Amygdala (tissue), 56 donors: Measurements from ENCODE around the gene INTS6L.
"Not testable (repeated sequence)": the region's sequence is repeated elsewhere in the genome, so short reads cannot be mapped to it uniquely, and the experiment has no call there.

Experiments
- DNase-seq, 56 donors: peaks; one replicate each; lab custom pipeline; 2025; lab: John Stamatoyannopoulos, UW

The INTS6L gene

DNA sequence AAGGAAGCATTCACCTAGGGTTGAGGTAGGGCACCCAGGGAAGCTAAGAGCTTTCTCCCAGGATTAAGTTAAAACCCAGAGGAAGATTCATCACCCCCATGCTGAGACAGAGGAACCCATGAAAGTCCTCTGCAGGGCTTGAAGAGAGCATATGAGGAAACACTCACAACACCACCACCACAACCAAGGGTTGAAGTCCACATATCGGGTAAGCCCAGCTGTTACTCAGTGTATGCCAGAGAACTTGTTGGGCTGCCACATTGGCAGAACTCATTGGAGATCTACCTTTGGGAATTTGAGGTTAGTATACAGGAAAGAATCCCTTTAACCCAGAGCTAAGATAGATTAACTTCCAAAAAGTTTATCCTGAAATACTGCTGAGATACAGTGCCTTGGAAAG is 75.1 kb downstream of the INTS6L start:
- no peak for DNase-seq

DNA sequence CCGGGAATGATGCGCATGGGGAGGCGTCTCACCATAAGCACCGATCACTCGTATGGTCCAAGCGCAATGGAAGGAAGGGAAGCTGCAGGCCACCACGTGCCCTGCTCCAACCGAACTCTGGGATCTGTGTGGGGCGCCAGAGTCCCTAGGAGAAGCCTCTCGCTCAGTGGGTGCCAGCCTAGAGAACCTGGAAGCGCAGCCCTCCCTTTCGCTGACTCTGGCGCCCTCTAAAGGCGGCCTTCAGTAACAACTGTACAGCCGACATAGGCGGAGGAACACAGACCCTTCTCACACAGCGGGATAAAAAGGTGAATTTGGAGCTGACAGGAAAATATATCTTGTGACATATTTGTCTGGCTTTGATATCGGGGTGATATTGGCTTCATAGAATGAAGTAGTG is 76.0 kb downstream of the INTS6L start:
- DNase-seq = peak in 8 of 56 donors; percentile 0 to 17 (median 0)

DNA sequence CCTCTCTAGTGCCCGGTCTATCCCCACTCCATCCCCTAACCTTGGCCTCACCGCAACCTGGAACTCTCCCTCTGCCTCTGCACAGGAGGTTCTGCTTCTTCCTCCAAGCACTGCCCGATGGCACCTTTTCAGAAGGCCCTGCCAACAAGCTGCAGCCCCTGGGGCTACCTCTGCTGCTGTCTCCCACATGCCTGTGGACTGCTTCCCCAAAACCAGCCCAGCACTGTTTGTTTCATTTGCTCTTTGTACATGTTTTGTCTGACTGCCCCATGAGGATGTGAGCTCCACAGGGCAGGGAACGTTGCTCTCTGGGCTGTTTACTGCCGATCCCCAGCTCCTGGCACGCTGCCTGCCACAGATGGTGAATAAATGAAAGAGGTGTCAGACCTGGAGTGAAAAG is 85.4 kb downstream of the INTS6L start:
- DNase-seq = no peak

DNA sequence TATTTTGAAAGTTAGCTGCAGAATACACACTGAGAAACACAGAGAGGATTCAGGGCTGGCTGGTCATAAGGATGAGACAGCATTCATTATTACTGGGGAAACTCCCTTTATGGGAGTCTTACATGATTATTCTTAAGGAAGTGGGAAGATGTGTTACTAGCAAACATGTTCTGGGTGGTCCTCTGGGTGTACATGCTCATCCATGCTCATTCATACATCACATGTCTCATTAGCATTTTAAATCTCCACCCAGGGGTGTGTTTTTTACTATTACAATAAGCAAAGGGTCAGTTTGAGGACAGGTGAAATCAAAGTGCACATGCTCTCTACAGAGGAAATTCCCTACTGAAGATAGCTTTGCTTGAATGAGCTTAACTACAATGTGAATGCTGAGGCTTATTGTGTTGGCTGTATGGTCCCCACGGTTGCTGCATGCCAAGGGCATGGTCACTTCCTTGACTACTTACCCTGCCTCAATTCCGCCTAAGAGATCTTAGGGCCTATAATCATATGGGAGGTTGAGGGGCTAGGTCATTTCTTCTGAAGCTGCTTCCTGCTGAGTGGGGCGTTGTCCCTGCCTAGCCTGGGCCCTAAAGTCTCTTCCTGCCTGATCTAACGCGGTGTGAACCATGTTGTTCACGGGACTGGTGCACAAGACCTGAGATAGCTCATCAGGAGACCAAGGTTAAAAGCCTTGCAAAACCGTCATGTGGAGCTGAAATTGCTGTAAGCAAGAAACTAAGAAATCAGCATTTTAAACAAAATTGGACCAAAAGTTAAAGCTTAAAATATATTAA is 104.1 kb downstream of the INTS6L start:
- not testable (repeated sequence) for DNase-seq

DNA sequence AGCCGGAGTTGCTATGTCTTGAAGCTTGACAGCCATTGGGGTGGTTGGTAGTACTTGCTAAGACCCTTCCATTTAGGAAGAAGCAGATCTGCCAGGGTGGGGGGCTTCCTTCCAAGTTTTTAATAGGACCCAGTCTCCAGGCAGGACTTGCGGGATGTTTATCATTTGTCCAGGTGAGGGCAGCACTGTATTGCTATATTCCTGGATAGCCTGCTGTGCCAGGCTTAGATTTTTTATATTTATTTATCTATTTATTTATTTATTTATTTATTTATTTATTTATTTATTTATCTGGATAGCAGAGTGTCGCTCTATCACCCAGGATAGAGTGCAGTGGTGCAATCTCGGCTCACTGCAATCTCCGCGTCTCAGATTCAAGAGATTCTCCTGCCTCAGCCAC is 105.5 kb downstream of the INTS6L start:
- DNase-seq = no peak

DNA sequence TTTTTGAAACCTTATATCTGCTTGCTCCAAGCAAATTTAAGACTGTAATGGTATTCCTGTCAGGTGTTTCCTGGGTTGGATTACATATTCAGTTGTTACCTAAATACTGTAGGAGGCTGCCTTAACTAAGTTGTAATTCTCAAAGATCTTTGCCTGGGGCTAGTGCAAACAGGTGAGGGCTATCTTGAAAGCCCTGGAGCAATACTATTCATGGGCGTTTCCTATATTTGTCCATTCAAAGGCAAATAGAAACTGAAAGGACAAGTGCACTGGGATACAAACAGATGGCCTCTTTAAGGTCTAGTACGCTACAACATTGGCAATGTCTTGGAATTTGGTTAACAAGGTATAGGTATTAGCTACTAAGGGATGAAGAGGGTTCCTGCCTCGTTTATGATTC is 108.9 kb downstream of the INTS6L start:
- no peak for DNase-seq
